DOHH2 (cell line): ENCODE data around the gene MBLAC1.

ENCODE experiments used
- CTCF ChIP-seq: fragments of 200-600 bp; sonication (generic); IDR thresholded peaks from one replicate; pipeline ENCODE4 v1.5.1; 2014; ENCODE audit warnings: antibody characterized with exemption, mild to moderate bottlenecking, low read depth, low read length; ENCODE audit not compliant: poor library complexity, severe bottlenecking
- EZH2phosphoT487 ChIP-seq: fragments of 200-600 bp; sonication (generic); IDR thresholded peaks from 2 replicates; pipeline ENCODE4 v1.6.1; 2017; ENCODE audit warnings: borderline replicate concordance, mild to moderate bottlenecking, antibody characterized with exemption, low read length, moderate library complexity, mixed read lengths

DNA sequence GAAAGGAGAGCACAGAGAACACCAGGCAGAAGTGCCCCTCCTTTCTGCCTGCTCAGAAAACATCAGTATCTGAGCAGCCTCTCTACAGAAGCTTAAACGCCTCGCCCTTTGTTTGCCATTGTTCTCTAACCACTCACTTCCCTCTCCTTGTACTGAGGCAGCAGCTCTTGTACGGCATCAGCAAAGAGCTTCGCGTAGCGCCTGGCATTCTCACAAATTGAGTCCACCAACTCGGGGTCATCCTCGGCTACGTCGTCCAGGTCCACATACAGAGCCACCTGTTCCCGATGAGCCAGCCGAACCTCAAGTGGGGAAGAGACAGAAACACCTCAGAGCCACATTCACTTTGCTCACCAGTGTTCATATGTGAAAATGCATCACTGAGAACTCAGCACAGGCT is 27.3 kb upstream of the MBLAC1 start:
- no peak for TF ChIP-seq CTCF
- no peak for TF ChIP-seq EZH2phosphoT487
